ENCODE data around the gene TNFAIP2.

GRCh38 chr14:103100281-103101121, 22.8 kb upstream of the TNFAIP2 start:
- TF ChIP-seq, protein P1, sequence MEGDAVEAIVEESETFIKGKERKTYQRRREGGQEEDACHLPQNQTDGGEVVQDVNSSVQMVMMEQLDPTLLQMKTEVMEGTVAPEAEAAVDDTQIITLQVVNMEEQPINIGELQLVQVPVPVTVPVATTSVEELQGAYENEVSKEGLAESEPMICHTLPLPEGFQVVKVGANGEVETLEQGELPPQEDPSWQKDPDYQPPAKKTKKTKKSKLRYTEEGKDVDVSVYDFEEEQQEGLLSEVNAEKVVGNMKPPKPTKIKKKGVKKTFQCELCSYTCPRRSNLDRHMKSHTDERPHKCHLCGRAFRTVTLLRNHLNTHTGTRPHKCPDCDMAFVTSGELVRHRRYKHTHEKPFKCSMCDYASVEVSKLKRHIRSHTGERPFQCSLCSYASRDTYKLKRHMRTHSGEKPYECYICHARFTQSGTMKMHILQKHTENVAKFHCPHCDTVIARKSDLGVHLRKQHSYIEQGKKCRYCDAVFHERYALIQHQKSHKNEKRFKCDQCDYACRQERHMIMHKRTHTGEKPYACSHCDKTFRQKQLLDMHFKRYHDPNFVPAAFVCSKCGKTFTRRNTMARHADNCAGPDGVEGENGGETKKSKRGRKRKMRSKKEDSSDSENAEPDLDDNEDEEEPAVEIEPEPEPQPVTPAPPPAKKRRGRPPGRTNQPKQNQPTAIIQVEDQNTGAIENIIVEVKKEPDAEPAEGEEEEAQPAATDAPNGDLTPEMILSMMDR (conservative IDR thresholded peaks at IDR 0.05; ENCODE audit: low read length): no peak
- TF ChIP-seq EZH2phosphoT487 (IDR thresholded peaks at IDR 0.05; ENCODE audit: borderline replicate concordance, low read depth, low read length): no peak
